Adrenal gland (tissue), 12 donors: ENCODE data around the gene TOPAZ1. TPM values are rescaled to one million over a fixed set of nuclear protein-coding genes. Genes with fewer than 3 reads are reported as not detected.

Source experiments
- DNase-seq, 7 donors: peaks; one replicate each; pipeline ENCODE4 v3.0.0-alpha.2; 2019 to 2020
- H3K27ac ChIP-seq, 5 donors: fragments of 200-600 bp; sonication (generic) in 4 of 5; 1 replicate in 3 of 5; 2 replicates in 2 of 5; pipeline versions ENCODE4 v1.5.1 to v1.8.0; 2016 to 2020; ENCODE audit warnings: mild to moderate bottlenecking in 1 of 5
- H3K27me3 ChIP-seq: fragments of 200-600 bp; 2 replicates; pipeline ENCODE4 v1.8.0; 2021
- H3K36me3 ChIP-seq, 2 donors: fragments of 200-600 bp; replicated peaks in 1 of 2; 1 replicate in 1 of 2; 2 replicates in 1 of 2; pipeline versions ENCODE4 v1.5.1 to v1.8.0; 2018 to 2022
- H3K4me1 ChIP-seq, 2 donors: fragments of 200-600 bp; replicated peaks in 1 of 2; 1 replicate in 1 of 2; 2 replicates in 1 of 2; pipeline versions ENCODE4 v1.5.1 to v1.8.0; 2018 to 2021
- H3K4me3 ChIP-seq, 4 donors: fragments of 200-600 bp; sonication (generic) in 3 of 4; one replicate each; pipeline ENCODE4 v1.5.1; 2016 to 2018
- H3K9me3 ChIP-seq, 3 donors: fragments of 200-600 bp; sonication (generic) in 1 of 3; replicated peaks in 1 of 3; 1 replicate in 2 of 3; 2 replicates in 1 of 3; pipeline versions ENCODE4 v1.5.1 to v1.8.0; 2016 to 2021
- POLR2A ChIP-seq, 2 donors: fragments of 450-650 bp; IDR thresholded peaks; one replicate each; pipeline ENCODE4 v1.6.1; 2017; ENCODE audit warnings: antibody characterized with exemption in 2 of 2, mild to moderate bottlenecking in 2 of 2, moderate library complexity in 1 of 2
- WGBS, 4 donors: extraction: QIAGEN DNeasy Blood & Tissue Kit in 2 of 4; methylation state at CpG; one replicate each; pipeline versions ENCODE4 v1.1.5 to v1.1.7; 2013 to 2017; 5-methylcytosine and 5-hydroxymethylcytosine counted together
- intact Hi-C, 2 donors: fragments of 100-400 bp; cut with DNase I; formaldehyde crosslinking; loops; one replicate each; pipeline versions ENCODE4 v1.14.1 to v1.15.0; 2022 to 2023
- polyA plus RNA-seq, 3 donors: library from polyadenylated mRNA; stranded (reverse); fragments of 200-250 nt in 2 of 3; fragments of 350-450 nt in 1 of 3; fragmentation: Illumina TruSeq in 1 of 3; extraction: RNeasy Lipid Tissue Mini Kit (QIAGEN cat#74804) in 1 of 3; gene quantifications; one replicate each; pipeline ENCODE4 v1.2.3, GENCODE V29; 2013 to 2014
- total RNA-seq, 9 donors: library from RNA; depleted of rRNA in 4 of 9; stranded (reverse); fragments of >200 nt in 4 of 9; fragments of 120-200 nt in 1 of 9; fragmentation: NEBNext Ultra II Directional in 1 of 9; extraction: Animal tissue kit (Norgen Biotek cat#: 25700) in 1 of 9; gene quantifications; one replicate each; pipeline versions ENCODE4 v1.1.0 to v1.2.4, GENCODE V29; 2013 to 2023
- TF ChIP-seq, protein P1 (sequence below), 6 experiments: fragments of 450-650 bp in 4 of 6; fragments of 200-600 bp in 2 of 6; sonication (generic) in 1 of 6; IDR thresholded peaks; 1 replicate in 5 of 6; 2 replicates in 1 of 6; pipeline versions ENCODE4 v1.5.1 to v1.8.0; 2016 to 2021; ENCODE audit warnings: antibody characterized with exemption in 6 of 6, mild to moderate bottlenecking in 2 of 6, moderate library complexity in 1 of 6
- donor health status: healthy with polysubstance abuse.
- donor health status: Bipolar disorder and iron deficiency.
- donor health status: DM: yes; HTN: yes; CAD: no.
- donor health status: DM: no; HTN: no; CAD: no.
- donor health status: DM: no; HTN: no; CAD: no.
- donor health status: DM: yes; HTN: yes; CAD: no.

The TOPAZ1 gene
- total and polyA plus RNA-seq, 12 donors = not detected

DNA sequence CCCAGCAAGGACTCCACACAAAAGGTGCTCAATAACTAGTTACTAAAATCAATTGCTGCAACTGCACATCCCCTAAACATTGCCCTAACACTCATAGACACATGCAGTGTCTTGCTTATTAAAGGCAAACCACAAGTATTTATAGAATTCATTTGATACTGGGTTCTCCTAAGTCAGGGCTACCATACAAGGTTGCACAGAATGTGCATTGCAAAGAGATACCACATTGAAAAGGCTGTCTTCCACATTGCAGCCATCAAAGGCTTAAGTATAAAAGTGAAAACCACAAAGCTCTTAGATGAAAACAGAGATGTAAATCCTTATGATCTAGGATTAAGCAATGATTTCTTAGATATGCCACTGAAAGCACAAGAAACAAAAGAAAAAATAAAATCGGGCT lies 33.6 kb upstream of the TOPAZ1 start:
- Histone ChIP-seq H3K27me3 (peaks cover 18% of the 10 kb centered on the region), H3K9me3 (no peaks in the 10 kb centered on the region), H3K36me3 (no peaks in the 10 kb centered on the region), H3K4me1 (no peaks in the 10 kb centered on the region), H3K4me3 (no peak overlapping the region), H3K27ac (no peak overlapping the region)
- DNase-seq = no peak
- 53 to 70% (median 59%) methylated on average over 1 of the region's 1 CpG for WGBS, 4 donors
- no peak for TF ChIP-seq POLR2A (IDR thresholded peaks at IDR 0.05)
- TF ChIP-seq, protein P1, sequence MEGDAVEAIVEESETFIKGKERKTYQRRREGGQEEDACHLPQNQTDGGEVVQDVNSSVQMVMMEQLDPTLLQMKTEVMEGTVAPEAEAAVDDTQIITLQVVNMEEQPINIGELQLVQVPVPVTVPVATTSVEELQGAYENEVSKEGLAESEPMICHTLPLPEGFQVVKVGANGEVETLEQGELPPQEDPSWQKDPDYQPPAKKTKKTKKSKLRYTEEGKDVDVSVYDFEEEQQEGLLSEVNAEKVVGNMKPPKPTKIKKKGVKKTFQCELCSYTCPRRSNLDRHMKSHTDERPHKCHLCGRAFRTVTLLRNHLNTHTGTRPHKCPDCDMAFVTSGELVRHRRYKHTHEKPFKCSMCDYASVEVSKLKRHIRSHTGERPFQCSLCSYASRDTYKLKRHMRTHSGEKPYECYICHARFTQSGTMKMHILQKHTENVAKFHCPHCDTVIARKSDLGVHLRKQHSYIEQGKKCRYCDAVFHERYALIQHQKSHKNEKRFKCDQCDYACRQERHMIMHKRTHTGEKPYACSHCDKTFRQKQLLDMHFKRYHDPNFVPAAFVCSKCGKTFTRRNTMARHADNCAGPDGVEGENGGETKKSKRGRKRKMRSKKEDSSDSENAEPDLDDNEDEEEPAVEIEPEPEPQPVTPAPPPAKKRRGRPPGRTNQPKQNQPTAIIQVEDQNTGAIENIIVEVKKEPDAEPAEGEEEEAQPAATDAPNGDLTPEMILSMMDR (IDR thresholded peaks at IDR 0.05) = no peak
- intact Hi-C loops = no loop called here

DNA sequence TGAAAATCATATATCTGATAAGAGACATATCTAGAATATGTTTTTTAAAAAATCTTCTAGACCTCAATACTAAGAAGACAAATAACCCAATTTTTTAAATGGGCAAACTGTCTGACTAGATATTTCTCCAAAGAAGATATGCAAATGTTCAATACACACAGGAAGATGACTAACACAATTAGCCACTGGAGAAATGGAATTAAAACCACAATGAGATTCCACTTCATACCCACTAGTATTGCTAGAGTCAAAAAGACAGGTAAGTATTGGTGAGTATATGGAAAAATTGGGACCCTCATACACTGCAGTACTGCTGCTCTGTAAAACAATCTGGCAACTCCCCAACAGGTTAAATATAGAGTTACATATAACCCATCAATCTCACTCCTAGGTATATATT lies 33.1 kb upstream of the TOPAZ1 start:
- Histone ChIP-seq H3K27me3 (peaks cover 18% of the 10 kb centered on the region), H3K27ac (no peak overlapping the region), H3K4me3 (no peak overlapping the region), H3K4me1 (no peaks in the 10 kb centered on the region), H3K36me3 (no peaks in the 10 kb centered on the region), H3K9me3 (no peaks in the 10 kb centered on the region)
- DNase-seq = no peak
- TF ChIP-seq, protein P1 (IDR thresholded peaks at IDR 0.05) = no peak
- TF ChIP-seq POLR2A (IDR thresholded peaks at IDR 0.05) = no peak
- intact Hi-C loops = no loop called here

DNA sequence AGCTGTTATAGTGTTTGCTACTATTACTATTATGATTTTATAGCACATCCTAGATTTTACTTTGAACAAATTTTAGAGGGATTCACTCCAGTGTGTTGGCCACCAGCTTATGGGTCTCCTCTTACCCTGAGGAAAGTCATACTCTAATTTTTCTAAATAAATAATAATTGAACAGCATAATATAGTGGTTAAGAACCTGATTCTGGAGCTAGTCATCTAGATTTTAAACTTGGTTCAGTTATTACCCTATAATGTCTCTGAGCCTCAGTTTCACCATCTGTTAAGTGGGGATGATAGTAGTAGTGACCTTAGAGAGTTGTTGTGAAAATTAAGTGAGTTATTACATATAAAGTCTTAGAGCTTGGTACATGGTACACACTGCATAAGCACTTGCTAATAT lies 30.7 kb upstream of the TOPAZ1 start:
- intact Hi-C loops = no loop called here
- no peak for TF ChIP-seq POLR2A (IDR thresholded peaks at IDR 0.05)
- TF ChIP-seq, protein P1 (IDR thresholded peaks at IDR 0.05) = no peak
- Histone ChIP-seq H3K4me3 (no peak overlapping the region), H3K27me3 (peaks cover 18% of the 10 kb centered on the region), H3K4me1 (no peaks in the 10 kb centered on the region), H3K9me3 (no peaks in the 10 kb centered on the region), H3K27ac (no peak overlapping the region), H3K36me3 (no peaks in the 10 kb centered on the region)
- no peak for DNase-seq

DNA sequence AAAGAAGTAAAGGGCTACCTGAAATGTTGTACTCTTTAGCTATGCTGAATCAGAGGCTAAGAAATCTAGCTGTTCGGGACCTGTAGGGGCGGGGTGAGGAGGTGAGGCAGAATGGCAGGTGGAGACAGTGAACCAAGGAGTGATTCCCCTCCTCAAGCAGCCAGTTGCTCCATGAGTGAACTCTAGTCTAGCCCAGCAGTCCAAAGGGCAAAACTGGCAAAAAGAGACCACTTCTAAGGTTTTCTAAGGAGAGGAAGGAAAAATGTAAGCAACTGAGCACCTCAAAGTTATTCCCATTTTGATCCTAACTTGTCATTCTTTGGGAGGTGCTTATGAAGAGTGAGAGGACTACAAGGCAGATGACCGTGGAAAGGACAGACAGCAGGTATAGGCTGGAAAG lies 19.3 kb upstream of the TOPAZ1 start:
- WGBS, 4 donors = 52 to 62% (median 56%) methylated on average over 3 of the region's 3 CpGs
- intact Hi-C loops = no loop called here
- TF ChIP-seq, protein P1 (IDR thresholded peaks at IDR 0.05) = no peak
- TF ChIP-seq POLR2A (IDR thresholded peaks at IDR 0.05) = no peak

More for the DNA sequence above, 19.3 kb upstream of the TOPAZ1 start:
- H3K27me3 ChIP-seq = no peaks in the 10 kb centered on the region
- H3K4me1 ChIP-seq = no peaks in the 10 kb centered on the region
- H3K9me3 ChIP-seq = no peaks in the 10 kb centered on the region
- DNase-seq = no peak
- H3K4me3 ChIP-seq = no peak overlapping the region
- no peaks in the 10 kb centered on the region for H3K36me3 ChIP-seq
- H3K27ac ChIP-seq = no peak overlapping the region
